WERI-Rb-1 (cell line): ENCODE data around the gene LY6G6D.
A peak's percentile ranks its signal among the peaks of the same experiment; 100 is the strongest.
"Not testable (repeated sequence)": the region's sequence is repeated elsewhere in the genome, so short reads cannot be mapped to it uniquely, and the experiment has no call there.

ENCODE experiments used
- DNase-seq: peaks from one replicate; pipeline ENCODE4 v3.0.0-alpha.2; 2020
- H3K27ac ChIP-seq: fragments of 250-450 bp; sonication (Bioruptor Pico); 2 replicates; pipeline ENCODE4 v1.5.1; 2020; ENCODE audit warnings: mild to moderate bottlenecking, moderate library complexity
- H3K27me3 ChIP-seq: fragments of 250-450 bp; sonication (Bioruptor Pico); 2 replicates; pipeline ENCODE4 v1.5.1; 2021; ENCODE audit warnings: mild to moderate bottlenecking, low read depth, moderate library complexity; ENCODE audit not compliant: insufficient read depth, severe bottlenecking
- H3K36me3 ChIP-seq: fragments of 250-450 bp; sonication (Bioruptor Pico); 2 replicates; pipeline ENCODE4 v1.5.1; 2020; ENCODE audit warnings: mild to moderate bottlenecking, moderate library complexity
- H3K4me3 ChIP-seq: 2 replicates; pipeline ENCODE4 v1.5.1; 2011; ENCODE audit warnings: low read depth, mild to moderate bottlenecking, control low read depth, low read length
- H3K9me3 ChIP-seq: fragments of 250-450 bp; sonication (Bioruptor Pico); 2 replicates; pipeline ENCODE4 v1.5.1; 2021; ENCODE audit warnings: mild to moderate bottlenecking, moderate library complexity; ENCODE audit not compliant: severe bottlenecking
- TF ChIP-seq, protein P1 (sequence below): IDR thresholded peaks from 2 replicates; pipeline ENCODE4 v1.5.1; 2011; ENCODE audit warnings: low read depth, mild to moderate bottlenecking, control low read depth, inconsistent platforms, low read length

The LY6G6D gene

DNA sequence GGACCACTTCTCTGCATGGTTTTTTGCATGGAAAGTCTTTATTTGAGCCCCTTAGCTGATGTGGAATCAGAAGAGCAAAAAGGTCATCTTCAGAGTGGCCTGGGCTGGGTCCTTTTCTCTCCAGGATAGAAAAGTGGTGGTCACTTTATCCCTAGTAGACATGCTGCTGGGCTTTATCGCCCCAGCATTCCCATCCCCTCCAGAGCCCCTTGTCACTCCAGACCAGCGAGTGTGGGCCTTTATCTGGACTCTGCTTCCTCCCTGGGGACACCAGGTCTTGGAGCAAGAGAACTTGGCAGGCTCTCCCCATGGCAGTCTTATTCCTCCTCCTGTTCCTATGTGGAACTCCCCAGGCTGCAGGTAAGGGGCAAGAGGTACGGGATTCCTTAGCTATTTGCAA lies 8.5 kb upstream of the LY6G6D start, which contains the start of gene LY6G6F:
Gene LY6G6F (plus strand): TSS at position 268 of the 400 bp plus-strand sequence. CDS start 41 bp downstream, at position 309.
- Histone ChIP-seq H3K27ac (no peak within 1 kb of the TSS), H3K9me3 (no peaks in the 10 kb centered on the region), H3K36me3 (peaks cover 1% of the 10 kb centered on the region), H3K4me3 (no peak within 1 kb of the TSS), H3K27me3 (no peaks in the 10 kb centered on the region)
- no peak for DNase-seq
- TF ChIP-seq, protein P1, sequence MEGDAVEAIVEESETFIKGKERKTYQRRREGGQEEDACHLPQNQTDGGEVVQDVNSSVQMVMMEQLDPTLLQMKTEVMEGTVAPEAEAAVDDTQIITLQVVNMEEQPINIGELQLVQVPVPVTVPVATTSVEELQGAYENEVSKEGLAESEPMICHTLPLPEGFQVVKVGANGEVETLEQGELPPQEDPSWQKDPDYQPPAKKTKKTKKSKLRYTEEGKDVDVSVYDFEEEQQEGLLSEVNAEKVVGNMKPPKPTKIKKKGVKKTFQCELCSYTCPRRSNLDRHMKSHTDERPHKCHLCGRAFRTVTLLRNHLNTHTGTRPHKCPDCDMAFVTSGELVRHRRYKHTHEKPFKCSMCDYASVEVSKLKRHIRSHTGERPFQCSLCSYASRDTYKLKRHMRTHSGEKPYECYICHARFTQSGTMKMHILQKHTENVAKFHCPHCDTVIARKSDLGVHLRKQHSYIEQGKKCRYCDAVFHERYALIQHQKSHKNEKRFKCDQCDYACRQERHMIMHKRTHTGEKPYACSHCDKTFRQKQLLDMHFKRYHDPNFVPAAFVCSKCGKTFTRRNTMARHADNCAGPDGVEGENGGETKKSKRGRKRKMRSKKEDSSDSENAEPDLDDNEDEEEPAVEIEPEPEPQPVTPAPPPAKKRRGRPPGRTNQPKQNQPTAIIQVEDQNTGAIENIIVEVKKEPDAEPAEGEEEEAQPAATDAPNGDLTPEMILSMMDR = no peak

DNA sequence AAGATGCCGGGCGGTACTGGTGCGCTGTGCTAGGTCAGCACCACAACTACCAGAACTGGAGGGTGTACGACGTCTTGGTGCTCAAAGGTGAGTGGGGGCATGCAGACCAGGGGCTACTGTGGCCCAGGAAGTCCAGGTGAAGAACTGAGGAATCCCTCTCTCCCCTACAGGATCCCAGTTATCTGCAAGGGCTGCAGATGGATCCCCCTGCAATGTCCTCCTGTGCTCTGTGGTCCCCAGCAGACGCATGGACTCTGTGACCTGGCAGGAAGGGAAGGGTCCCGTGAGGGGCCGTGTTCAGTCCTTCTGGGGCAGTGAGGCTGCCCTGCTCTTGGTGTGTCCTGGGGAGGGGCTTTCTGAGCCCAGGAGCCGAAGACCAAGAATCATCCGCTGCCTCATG lies 7.4 kb upstream of the LY6G6D start:
- Histone ChIP-seq H3K9me3 (no peaks in the 10 kb centered on the region), H3K27me3 (no peaks in the 10 kb centered on the region), H3K27ac (no peak overlapping the region), H3K36me3 (no peaks in the 10 kb centered on the region; the same call in 1 of the 2 replicates), H3K4me3 (no peak overlapping the region)
- TF ChIP-seq, protein P1 = no peak
- DNase-seq = no peak

DNA sequence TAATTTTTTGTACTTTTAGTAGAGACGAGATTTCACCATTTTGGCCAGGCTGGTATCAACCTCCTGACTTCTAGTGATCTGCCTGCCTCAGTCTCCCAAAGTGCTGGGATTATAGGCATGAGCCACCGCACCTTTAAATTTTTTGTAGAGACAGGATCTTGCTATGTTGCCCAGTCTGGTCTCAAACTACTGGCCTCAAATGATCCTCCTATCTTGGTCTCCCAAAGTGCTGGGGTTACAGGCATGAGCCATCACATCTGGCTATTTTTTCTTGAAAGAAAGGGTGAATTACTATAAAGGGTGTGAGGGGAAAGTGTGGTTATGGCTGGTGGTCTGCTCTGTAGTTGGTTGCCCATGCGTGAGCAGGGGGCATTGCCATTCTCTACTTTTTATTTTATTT lies 6.9 kb upstream of the LY6G6D start:
- no peaks in the 10 kb centered on the region for H3K36me3 ChIP-seq
- TF ChIP-seq, protein P1 = no peak
- H3K27me3 ChIP-seq = no peaks in the 10 kb centered on the region
- H3K9me3 ChIP-seq = no peaks in the 10 kb centered on the region
- DNase-seq = no peak
- H3K27ac ChIP-seq = no peak overlapping the region
- no peak overlapping the region for H3K4me3 ChIP-seq

DNA sequence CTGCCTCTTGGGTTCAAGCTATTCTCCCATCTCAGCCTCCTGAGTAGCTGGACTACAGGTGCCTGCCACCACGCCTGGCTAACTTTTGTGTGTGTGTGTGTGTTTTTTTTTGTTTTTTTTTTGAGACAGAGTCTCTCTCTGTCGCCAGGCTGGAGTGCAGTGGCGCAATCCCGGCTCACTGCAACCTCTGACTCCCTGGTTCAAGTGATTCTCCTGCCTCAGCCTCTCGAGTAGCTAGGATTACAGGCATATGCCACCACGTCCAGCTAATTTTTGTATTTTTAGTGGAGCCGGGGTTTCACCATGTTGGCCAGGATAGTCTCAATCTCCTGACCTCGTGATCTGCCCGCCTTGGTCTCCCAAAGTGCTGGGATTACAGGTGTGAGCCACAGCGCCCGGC lies 6.0 kb upstream of the LY6G6D start:
- not testable (repeated sequence) for H3K27ac ChIP-seq, H3K9me3 ChIP-seq, H3K36me3 ChIP-seq, DNase-seq, H3K4me3 ChIP-seq, H3K27me3 ChIP-seq

DNA sequence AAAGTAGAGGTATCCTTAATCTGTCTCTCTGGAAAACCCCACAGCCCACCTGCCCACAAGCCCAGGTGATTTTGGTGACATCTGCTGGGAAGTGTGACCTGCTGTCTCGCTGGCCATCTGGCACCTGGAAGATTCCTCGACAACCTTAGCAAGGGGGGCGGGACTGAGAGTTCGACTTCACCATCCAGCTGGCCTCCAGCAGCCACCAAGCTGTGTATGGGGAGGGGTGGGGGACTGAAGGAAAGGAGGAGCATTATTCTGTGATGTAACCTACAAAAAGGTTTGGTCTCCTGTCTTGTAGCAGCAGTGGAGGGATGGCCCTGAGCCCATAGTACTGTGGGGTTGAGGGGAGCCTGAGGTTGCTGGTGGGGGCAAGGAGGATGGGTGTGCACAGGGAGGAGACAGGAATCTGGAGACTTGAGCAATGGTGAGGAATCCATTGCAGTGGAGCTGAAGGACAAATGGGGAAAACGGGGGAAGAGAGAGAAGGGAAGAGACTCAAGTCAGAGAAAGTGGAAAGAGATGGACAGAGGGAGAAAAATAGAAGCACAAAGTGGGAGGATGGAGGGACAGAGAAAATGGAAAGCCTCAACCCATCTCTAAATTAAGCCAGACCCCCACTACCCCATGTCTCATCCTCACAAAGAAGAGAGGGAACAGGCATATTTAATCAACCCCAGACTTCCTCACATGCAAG lies 4.5 kb upstream of the LY6G6D start:
- TF ChIP-seq, protein P1 = no peak
- H3K27me3 ChIP-seq = no peaks in the 10 kb centered on the region
- no peak overlapping the region for H3K4me3 ChIP-seq
- peak overlapping the region; percentile 23 for H3K27ac ChIP-seq
- H3K9me3 ChIP-seq = no peaks in the 10 kb centered on the region
- peak; percentile 93 for DNase-seq
- H3K36me3 ChIP-seq = no peaks in the 10 kb centered on the region

DNA sequence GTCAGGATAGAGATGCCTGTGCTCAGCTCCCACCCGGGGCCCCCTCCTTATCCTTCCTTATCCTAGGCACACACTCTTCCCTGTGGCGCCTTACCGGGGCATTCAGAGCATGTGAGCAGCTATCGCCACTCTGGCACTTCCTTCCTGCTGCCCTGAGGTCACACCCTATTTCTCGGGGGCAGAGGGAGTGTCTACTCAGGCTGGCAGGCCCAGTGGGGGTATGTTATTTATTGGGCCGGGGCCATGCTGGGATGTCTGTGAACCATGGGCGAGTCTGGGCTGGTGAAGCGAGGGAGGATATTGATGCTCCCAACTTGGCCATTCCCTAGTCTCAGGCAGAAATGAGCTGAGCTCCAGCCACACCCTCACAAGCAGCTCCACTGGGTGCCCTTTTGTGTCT lies 3.9 kb upstream of the LY6G6D start:
- no peaks in the 10 kb centered on the region for H3K27me3 ChIP-seq
- DNase-seq = no peak
- no peak overlapping the region for H3K27ac ChIP-seq
- no peak overlapping the region for H3K4me3 ChIP-seq
- TF ChIP-seq, protein P1 = no peak
- H3K9me3 ChIP-seq = no peaks in the 10 kb centered on the region
- no peaks in the 10 kb centered on the region for H3K36me3 ChIP-seq
